HG03066 (cell line): ENCODE results near the gene CNTF.

Experiments
- ATAC-seq: cut with Tn5 transposase; IDR thresholded peaks from one replicate; pipeline ENCODE4 v1.9.1; 2021; ENCODE audit warnings: low read depth; ENCODE audit not compliant: unreplicated experiment

The CNTF gene

GRCh38 chr11:58600510-58600909 is 22.0 kb upstream of the CNTF start:
- ATAC-seq = no peak

- ATAC-seq = no peak
Measured at GRCh38 chr11:58606930-58607714, 15.3 kb upstream of the CNTF start.

GRCh38 chr11:58608331-58608730 is 14.1 kb upstream of the CNTF start:
- no peak for ATAC-seq

- peak; percentile 47 for ATAC-seq
Measured at GRCh38 chr11:58609723-58610122, 12.7 kb upstream of the CNTF start.

GRCh38 chr11:58613228-58613627 is 9.2 kb upstream of the CNTF start:
- no peak for ATAC-seq

- no peak for ATAC-seq
Measured at GRCh38 chr11:58615559-58615958, 6.9 kb upstream of the CNTF start.

- ATAC-seq = no peak
Measured at GRCh38 chr11:58616594-58616993, 5.9 kb upstream of the CNTF start.

- ATAC-seq = no peak
Measured at GRCh38 chr11:58617976-58618557, 4.4 kb upstream of the CNTF start.

- peak; percentile 59 for ATAC-seq
Measured at GRCh38 chr11:58621586-58622262, 741 bp upstream of the CNTF start.

- no peak for ATAC-seq
Measured at GRCh38 chr11:58625086-58625485, 2.6 kb downstream of the CNTF start.

GRCh38 chr11:58625826-58626460 is 3.5 kb downstream of the CNTF start:
- no peak for ATAC-seq

GRCh38 chr11:58626934-58627483 is 4.5 kb downstream of the CNTF start:
- ATAC-seq = no peak

- ATAC-seq = no peak
Measured at GRCh38 chr11:58628446-58628845, 6.0 kb downstream of the CNTF start.

GRCh38 chr11:58629857-58630256 is 7.4 kb downstream of the CNTF start:
- ATAC-seq = no peak

- no peak for ATAC-seq
Measured at GRCh38 chr11:58631378-58631777, 8.9 kb downstream of the CNTF start.

GRCh38 chr11:58632510-58632909 is 10.0 kb downstream of the CNTF start:
- no peak for ATAC-seq

GRCh38 chr11:58636587-58636986 is 14.1 kb downstream of the CNTF start:
- no peak for ATAC-seq

GRCh38 chr11:58637371-58637770 is 14.9 kb downstream of the CNTF start:
- no peak for ATAC-seq

- no peak for ATAC-seq
Measured at GRCh38 chr11:58639103-58639502, 16.6 kb downstream of the CNTF start.

GRCh38 chr11:58639669-58640068 is 17.2 kb downstream of the CNTF start:
- no peak for ATAC-seq
